NCI-H748 treated with DMSO at 0.1 percent for 48 hours (cell line): Measurements from ENCODE around the gene CEPT1.
"Not testable (repeated sequence)": the region's sequence is repeated elsewhere in the genome, so short reads cannot be mapped to it uniquely, and the experiment has no call there.

ENCODE experiments used
- DNase-seq: peaks from one replicate; lab custom pipeline; 2025; lab: John Stamatoyannopoulos, UW

CEPT1 gene

GRCh38 chr1:111139956-111140679, at the start of gene CEPT1, which contains the start of gene DRAM2:
CEPT1 (plus strand) TSS chr1:111140223; CDS start chr1:111147715, 7,492 bp downstream.
DRAM2 (minus strand) TSS chr1:111140093; CDS start chr1:111131554, 8,539 bp downstream.
- peak; percentile 74 for DNase-seq

- not testable (repeated sequence) for DNase-seq
Observed at GRCh38 chr1:111095421-111095820, 44.6 kb upstream of the CEPT1 start.

- DNase-seq = no peak
Observed at GRCh38 chr1:111097356-111098099, 42.5 kb upstream of the CEPT1 start.

- DNase-seq = peak; percentile 78
Observed at GRCh38 chr1:111099289-111099688, 40.7 kb upstream of the CEPT1 start.

- no peak for DNase-seq
Observed at GRCh38 chr1:111101854-111102642, 38.0 kb upstream of the CEPT1 start.

GRCh38 chr1:111104981-111105380, 35.0 kb upstream of the CEPT1 start:
- DNase-seq = no peak

- no peak for DNase-seq
Observed at GRCh38 chr1:111110197-111110899, 29.7 kb upstream of the CEPT1 start.

- no peak for DNase-seq
Observed at GRCh38 chr1:111116496-111116895, 23.5 kb upstream of the CEPT1 start.

GRCh38 chr1:111126354-111126753, 13.7 kb upstream of the CEPT1 start:
- no peak for DNase-seq

GRCh38 chr1:111127923-111128643, 11.9 kb upstream of the CEPT1 start:
- DNase-seq = no peak

- DNase-seq = no peak
Observed at GRCh38 chr1:111129376-111129775, 10.6 kb upstream of the CEPT1 start.

GRCh38 chr1:111131693-111132092, 8.3 kb upstream of the CEPT1 start:
- no peak for DNase-seq

GRCh38 chr1:111133866-111134265, 6.2 kb upstream of the CEPT1 start:
- no peak for DNase-seq

GRCh38 chr1:111139324-111139955, 583 bp upstream of the CEPT1 start:
- DNase-seq = peak; percentile 53

GRCh38 chr1:111140680-111140967, 601 bp downstream of the CEPT1 start:
- no peak for DNase-seq

- no peak for DNase-seq
Observed at GRCh38 chr1:111141245-111142220, 1.5 kb downstream of the CEPT1 start.

- DNase-seq = no peak
Observed at GRCh38 chr1:111142356-111142975, 2.4 kb downstream of the CEPT1 start.

- DNase-seq = no peak
Observed at GRCh38 chr1:111145542-111145941, 5.5 kb downstream of the CEPT1 start.
